Uterus (tissue), 4 donors: ENCODE results near the gene CPTP. TPM values are rescaled to one million over a fixed set of nuclear protein-coding genes. Genes with fewer than 3 reads are reported as not detected.
"Not testable (repeated sequence)": the region's sequence is repeated elsewhere in the genome, so short reads cannot be mapped to it uniquely, and the experiment has no call there.

ENCODE experiments used
- DNase-seq, 2 donors: peaks; one replicate each; pipeline ENCODE4 v3.0.0-alpha.2; 2019 to 2020
- H3K27ac ChIP-seq, 2 donors: fragments of 200-600 bp; sonication (generic); 1 replicate in 1 of 2; 2 replicates in 1 of 2; pipeline ENCODE4 v1.5.1; 2016 to 2018
- H3K27me3 ChIP-seq, 2 donors: fragments of 200-600 bp; sonication (generic); one replicate each; pipeline ENCODE4 v1.5.1; 2018 to 2019; ENCODE audit warnings: control low read depth in 1 of 2
- H3K36me3 ChIP-seq, 2 donors: fragments of 200-600 bp; sonication (generic); one replicate each; pipeline ENCODE4 v1.5.1; 2019; ENCODE audit warnings: control low read depth in 1 of 2
- H3K4me1 ChIP-seq, 2 donors: fragments of 200-600 bp; sonication (generic); one replicate each; pipeline ENCODE4 v1.5.1; 2018 to 2019; ENCODE audit warnings: control low read depth in 1 of 2
- H3K4me3 ChIP-seq, 2 donors: fragments of 200-600 bp; sonication (generic); 1 replicate in 1 of 2; 2 replicates in 1 of 2; pipeline ENCODE4 v1.5.1; 2018 to 2019; ENCODE audit warnings: mild to moderate bottlenecking in 1 of 2
- H3K9me3 ChIP-seq, 2 donors: fragments of 200-600 bp; sonication (generic); one replicate each; pipeline ENCODE4 v1.5.1; 2019; ENCODE audit warnings: control low read depth in 1 of 2
- POLR2A ChIP-seq, 2 donors: fragments of 450-650 bp; IDR thresholded peaks; one replicate each; pipeline ENCODE4 v1.6.1; 2016; ENCODE audit warnings: antibody characterized with exemption in 2 of 2, mild to moderate bottlenecking in 1 of 2, moderate library complexity in 1 of 2
- intact Hi-C: fragments of 100-400 bp; cut with DNase I; formaldehyde crosslinking; loops from one replicate; pipeline ENCODE4 v1.15.1; 2023; ENCODE audit warnings: low total_unique reads
- total RNA-seq, 4 donors: library from RNA; depleted of rRNA in 3 of 4; stranded (reverse); fragments of >200 nt in 3 of 4; gene quantifications; one replicate each; pipeline versions ENCODE4 v1.1.0 to v1.2.4, GENCODE V29; 2014 to 2023
- TF ChIP-seq, protein P1 (sequence below), 4 experiments: fragments of 200-600 bp in 2 of 4; fragments of 450-650 bp in 2 of 4; sonication (generic) in 2 of 4; IDR thresholded peaks; one replicate each; pipeline ENCODE4 v1.5.1; 2016 to 2019; ENCODE audit warnings: antibody characterized with exemption in 4 of 4, mild to moderate bottlenecking in 2 of 4, moderate library complexity in 1 of 4
- donor health status: DM: yes; HTN: yes; CAD: no.

CPTP gene
- total RNA-seq, 4 donors from 2014 or later: 3.5 to 23.9 (median 16.4) TPM

GRCh38 chr1:1366699-1367066 is 42.1 kb downstream of the CPTP start:
- TF ChIP-seq, protein P1, sequence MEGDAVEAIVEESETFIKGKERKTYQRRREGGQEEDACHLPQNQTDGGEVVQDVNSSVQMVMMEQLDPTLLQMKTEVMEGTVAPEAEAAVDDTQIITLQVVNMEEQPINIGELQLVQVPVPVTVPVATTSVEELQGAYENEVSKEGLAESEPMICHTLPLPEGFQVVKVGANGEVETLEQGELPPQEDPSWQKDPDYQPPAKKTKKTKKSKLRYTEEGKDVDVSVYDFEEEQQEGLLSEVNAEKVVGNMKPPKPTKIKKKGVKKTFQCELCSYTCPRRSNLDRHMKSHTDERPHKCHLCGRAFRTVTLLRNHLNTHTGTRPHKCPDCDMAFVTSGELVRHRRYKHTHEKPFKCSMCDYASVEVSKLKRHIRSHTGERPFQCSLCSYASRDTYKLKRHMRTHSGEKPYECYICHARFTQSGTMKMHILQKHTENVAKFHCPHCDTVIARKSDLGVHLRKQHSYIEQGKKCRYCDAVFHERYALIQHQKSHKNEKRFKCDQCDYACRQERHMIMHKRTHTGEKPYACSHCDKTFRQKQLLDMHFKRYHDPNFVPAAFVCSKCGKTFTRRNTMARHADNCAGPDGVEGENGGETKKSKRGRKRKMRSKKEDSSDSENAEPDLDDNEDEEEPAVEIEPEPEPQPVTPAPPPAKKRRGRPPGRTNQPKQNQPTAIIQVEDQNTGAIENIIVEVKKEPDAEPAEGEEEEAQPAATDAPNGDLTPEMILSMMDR (IDR thresholded peaks at IDR 0.05): no peak
- no peak for TF ChIP-seq POLR2A (IDR thresholded peaks at IDR 0.05)
- H3K4me3 ChIP-seq: no peak overlapping the region
- intact Hi-C loops: no loop called here
- DNase-seq: no peak
- no peak overlapping the region for H3K27ac ChIP-seq
- H3K27me3 ChIP-seq: no peaks in the 10 kb centered on the region
- H3K9me3 ChIP-seq: no peaks in the 10 kb centered on the region
- no peaks in the 10 kb centered on the region for H3K36me3 ChIP-seq
- H3K4me1 ChIP-seq: peaks cover 0 to 3% of the 10 kb centered on the region in 2 donors

DNA sequence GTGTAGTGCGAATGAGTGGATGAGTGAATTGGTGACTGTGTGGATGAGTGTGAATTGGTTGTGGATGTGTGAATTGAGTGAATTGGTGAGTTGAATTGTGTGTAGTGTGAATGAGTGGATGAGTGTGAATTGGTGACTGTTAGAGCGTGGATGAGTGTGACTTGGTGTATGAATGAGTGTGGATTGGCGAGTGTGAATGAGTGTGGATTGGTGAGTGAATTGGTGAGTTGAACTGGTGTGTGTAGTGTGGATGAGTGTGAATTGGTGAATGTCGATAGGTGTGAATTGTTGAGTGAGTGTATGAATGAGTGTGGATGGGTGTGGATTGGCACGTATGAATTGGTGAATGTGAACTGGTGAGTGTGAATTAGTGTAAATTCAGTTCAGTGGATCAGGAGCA is 42.7 kb downstream of the CPTP start:
- no peaks in the 10 kb centered on the region for H3K27me3 ChIP-seq
- TF ChIP-seq, protein P1 (IDR thresholded peaks at IDR 0.05): no peak
- no peak for TF ChIP-seq POLR2A (IDR thresholded peaks at IDR 0.05)
- H3K36me3 ChIP-seq: no peaks in the 10 kb centered on the region
- DNase-seq: no peak
- H3K4me3 ChIP-seq: no peak overlapping the region
- H3K27ac ChIP-seq: no peak overlapping the region
- intact Hi-C loops: no loop called here
- no peaks in the 10 kb centered on the region for H3K9me3 ChIP-seq
- peaks cover 0 to 6% of the 10 kb centered on the region in 2 donors for H3K4me1 ChIP-seq

DNA sequence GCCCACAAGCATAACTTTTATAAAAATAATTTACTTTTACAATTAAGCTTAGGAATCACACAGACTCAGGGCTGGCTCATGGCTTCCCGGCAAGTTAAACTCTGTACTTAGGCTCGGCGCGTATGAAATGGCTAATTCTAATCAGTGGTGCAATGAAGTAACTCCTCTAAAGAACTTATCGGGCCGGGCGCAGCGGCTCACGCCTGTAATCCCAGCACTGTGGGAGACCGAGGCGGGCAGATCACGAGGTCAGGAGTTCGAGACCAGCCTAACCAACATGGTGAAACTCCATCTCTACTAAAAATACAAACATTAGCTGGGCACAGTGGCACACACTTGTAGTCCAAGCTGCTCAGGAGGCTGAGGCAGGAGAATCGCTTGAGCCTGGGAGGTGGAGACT is 45.5 kb downstream of the CPTP start:
- H3K9me3 ChIP-seq, H3K27me3 ChIP-seq, intact Hi-C loops, DNase-seq, H3K36me3 ChIP-seq, H3K27ac ChIP-seq, H3K4me3 ChIP-seq: not testable (repeated sequence)
- H3K4me1 ChIP-seq: peaks cover 0 to 17% of the 10 kb centered on the region in 2 donors

DNA sequence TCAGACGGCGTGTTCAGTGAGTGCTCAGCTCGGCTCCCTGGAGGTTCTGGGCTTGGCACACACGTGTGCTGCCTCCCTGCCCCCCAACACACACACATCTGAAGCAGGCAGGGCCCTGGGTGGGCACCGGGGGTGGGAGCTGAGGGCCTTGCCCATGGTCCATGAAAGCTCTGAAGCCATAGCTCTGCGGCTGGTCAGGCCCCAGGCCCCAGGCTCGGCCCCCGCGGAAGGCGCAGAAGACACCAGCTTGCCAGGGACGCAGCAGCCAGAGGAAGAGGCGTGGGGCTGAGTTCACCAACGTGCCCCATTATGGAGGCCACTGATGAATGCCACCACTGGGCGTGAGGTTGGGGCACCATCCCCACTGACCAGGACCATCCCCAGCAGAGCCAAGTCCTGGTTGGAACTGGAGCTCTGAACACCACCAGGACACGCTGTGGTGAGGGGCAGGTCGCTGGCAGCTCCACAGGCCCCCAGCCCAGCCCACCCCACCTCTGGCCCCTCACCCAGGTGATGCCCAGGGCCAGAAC is 46.2 kb downstream of the CPTP start:
- Histone ChIP-seq H3K4me3 (no peak overlapping the region), H3K36me3 (no peaks in the 10 kb centered on the region), H3K27ac (no peak overlapping the region), H3K9me3 (no peaks in the 10 kb centered on the region), H3K27me3 (no peaks in the 10 kb centered on the region), H3K4me1 (peaks cover 0 to 17% of the 10 kb centered on the region in 2 donors)
- no peak for DNase-seq
- intact Hi-C loops: no loop called here
- no peak for TF ChIP-seq POLR2A (IDR thresholded peaks at IDR 0.05)
- TF ChIP-seq, protein P1 (IDR thresholded peaks at IDR 0.05): no peak

DNA sequence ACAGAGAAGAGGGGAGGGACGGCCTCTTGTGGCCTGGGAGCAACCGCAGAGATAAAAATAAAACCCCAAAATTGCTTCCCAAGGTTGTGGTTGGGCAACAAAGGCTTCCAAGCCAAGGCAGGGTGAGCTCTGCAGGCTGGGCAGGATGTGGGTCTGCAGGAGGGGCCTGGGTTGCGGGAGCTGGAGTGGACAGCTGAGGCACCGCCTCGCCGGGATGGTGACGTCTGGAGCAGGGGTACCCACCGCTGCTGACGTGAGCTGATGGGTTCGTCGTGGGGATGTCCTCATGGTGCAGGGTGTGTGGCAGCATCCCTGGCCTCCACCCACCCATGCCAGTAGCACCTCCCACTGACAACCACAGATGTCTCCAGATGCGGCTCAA is 46.8 kb downstream of the CPTP start:
- TF ChIP-seq, protein P1 (IDR thresholded peaks at IDR 0.05): no peak
- no peak for TF ChIP-seq POLR2A (IDR thresholded peaks at IDR 0.05)
- H3K4me3 ChIP-seq: no peak overlapping the region
- peaks cover 0 to 17% of the 10 kb centered on the region in 2 donors for H3K4me1 ChIP-seq
- H3K27ac ChIP-seq: peak overlapping the region in 1 of 2 donors; percentile 58
- intact Hi-C loops: no loop called here
- H3K27me3 ChIP-seq: no peaks in the 10 kb centered on the region
- no peak for DNase-seq
- no peaks in the 10 kb centered on the region for H3K36me3 ChIP-seq
- no peaks in the 10 kb centered on the region for H3K9me3 ChIP-seq
